Stimulated activated CD4-positive, alpha-beta T cell treated with anti-CD3 and anti-CD28 coated beads, Interleukin-12 subunit alpha, Interleukin-12 subunit beta, amount 100 ng/mL, for 48 hours (primary cell): ENCODE results near the gene CABP2.
"Not testable (repeated sequence)": the region's sequence is repeated elsewhere in the genome, so short reads cannot be mapped to it uniquely, and the experiment has no call there.

Experiments
- DNase-seq, 3 donors: peaks; one replicate each; pipeline ENCODE4 v3.0.0-alpha.2; 2020; ENCODE audit warnings: low read depth in 2 of 3, low spot score in 1 of 3

Gene CABP2

GRCh38 chr11:67539550-67539949 is 16.3 kb upstream of the CABP2 start:
- no peak for DNase-seq

GRCh38 chr11:67538823-67539505 is 15.7 kb upstream of the CABP2 start:
- DNase-seq: no peak

GRCh38 chr11:67538306-67538705 is 15.1 kb upstream of the CABP2 start:
- no peak for DNase-seq

- no peak for DNase-seq
Measured at GRCh38 chr11:67535561-67535960, 12.3 kb upstream of the CABP2 start.

GRCh38 chr11:67534070-67534679 is 10.9 kb upstream of the CABP2 start:
- DNase-seq: no peak

GRCh38 chr11:67532889-67533288 is 9.6 kb upstream of the CABP2 start:
- no peak for DNase-seq

- no peak for DNase-seq
Measured at GRCh38 chr11:67530282-67530592, 7.0 kb upstream of the CABP2 start.

- no peak for DNase-seq
Measured at GRCh38 chr11:67528376-67528775, 5.1 kb upstream of the CABP2 start.

GRCh38 chr11:67525275-67525976 is 2.2 kb upstream of the CABP2 start:
- no peak for DNase-seq

- no peak for DNase-seq
Measured at GRCh38 chr11:67524480-67524808, 1.2 kb upstream of the CABP2 start.

- DNase-seq: no peak
Measured at GRCh38 chr11:67523556-67524479, 572 bp upstream of the CABP2 start.

GRCh38 chr11:67522338-67522737 is 908 bp downstream of the CABP2 start:
- no peak for DNase-seq

- DNase-seq: no peak
Measured at GRCh38 chr11:67521924-67522323, 1.3 kb downstream of the CABP2 start.

GRCh38 chr11:67520856-67521824 is 2.1 kb downstream of the CABP2 start:
- DNase-seq: no peak

GRCh38 chr11:67519726-67520125 is 3.5 kb downstream of the CABP2 start:
- DNase-seq: no peak

- no peak for DNase-seq
Measured at GRCh38 chr11:67517784-67518552, 5.3 kb downstream of the CABP2 start.

GRCh38 chr11:67516806-67517205 is 6.4 kb downstream of the CABP2 start:
- no peak for DNase-seq

- no peak for DNase-seq
Measured at GRCh38 chr11:67514116-67514515, 9.1 kb downstream of the CABP2 start.

GRCh38 chr11:67511558-67511957 is 11.7 kb downstream of the CABP2 start:
- not testable (repeated sequence) for DNase-seq

GRCh38 chr11:67510023-67510345 is 13.3 kb downstream of the CABP2 start:
- no peak for DNase-seq
